Endometrium (tissue), 2 donors: Measurements from ENCODE around the gene TMEM169.

ENCODE experiments used
- FAIRE-seq: peaks from 2 replicates; lab custom pipeline; 2012; peaks lifted over from hg19 to GRCh38; lab: Jason Lieb, UNC
- donor health status: control.
- donor health status: control.

The TMEM169 gene, protein sequence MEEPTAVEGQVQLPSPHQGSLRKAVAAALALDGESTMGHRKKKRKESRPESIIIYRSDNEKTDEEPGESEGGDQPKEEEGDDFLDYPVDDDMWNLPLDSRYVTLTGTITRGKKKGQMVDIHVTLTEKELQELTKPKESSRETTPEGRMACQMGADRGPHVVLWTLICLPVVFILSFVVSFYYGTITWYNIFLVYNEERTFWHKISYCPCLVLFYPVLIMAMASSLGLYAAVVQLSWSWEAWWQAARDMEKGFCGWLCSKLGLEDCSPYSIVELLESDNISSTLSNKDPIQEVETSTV

DNA sequence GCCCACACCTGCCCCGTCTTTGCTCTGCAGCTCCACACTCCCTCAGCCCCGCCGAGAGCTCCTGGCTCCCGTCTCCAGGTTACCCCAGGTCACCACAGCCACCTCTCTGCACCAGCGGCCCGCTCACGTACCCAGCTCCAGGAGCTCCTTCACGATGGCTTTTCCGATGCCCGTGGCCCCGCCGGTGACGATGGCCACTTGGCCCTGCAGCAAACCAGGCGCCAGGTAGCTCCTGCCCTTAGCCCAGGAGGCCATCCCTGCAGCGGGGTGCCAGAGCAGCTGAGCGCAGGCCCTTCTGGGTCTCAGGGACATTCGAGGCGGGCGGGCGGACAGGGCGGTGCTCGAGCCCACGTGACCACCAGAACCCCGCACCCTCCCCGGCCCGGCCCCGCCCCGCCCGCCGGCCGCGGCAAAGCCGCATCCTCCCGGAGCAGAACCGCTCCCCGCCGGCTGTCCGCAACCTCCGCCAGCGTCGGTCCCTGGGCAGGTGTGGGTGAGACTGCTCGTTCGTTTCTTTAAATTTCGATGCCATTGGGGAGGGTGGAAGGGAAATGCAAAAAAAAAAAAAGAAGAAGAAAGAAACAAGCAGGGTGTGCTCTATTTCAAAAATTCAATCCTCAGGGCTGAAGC, at the start of gene TMEM169, which contains the start of gene PECR:
TMEM169 (plus strand) TSS at position 433 of the 630 bp plus-strand sequence. CDS start 14,045 bp downstream, outside the sequence.
PECR (minus strand) TSS at position 323 of the 630 bp plus-strand sequence; CDS start at position 255, 68 bp downstream.
- no peak for FAIRE-seq

DNA sequence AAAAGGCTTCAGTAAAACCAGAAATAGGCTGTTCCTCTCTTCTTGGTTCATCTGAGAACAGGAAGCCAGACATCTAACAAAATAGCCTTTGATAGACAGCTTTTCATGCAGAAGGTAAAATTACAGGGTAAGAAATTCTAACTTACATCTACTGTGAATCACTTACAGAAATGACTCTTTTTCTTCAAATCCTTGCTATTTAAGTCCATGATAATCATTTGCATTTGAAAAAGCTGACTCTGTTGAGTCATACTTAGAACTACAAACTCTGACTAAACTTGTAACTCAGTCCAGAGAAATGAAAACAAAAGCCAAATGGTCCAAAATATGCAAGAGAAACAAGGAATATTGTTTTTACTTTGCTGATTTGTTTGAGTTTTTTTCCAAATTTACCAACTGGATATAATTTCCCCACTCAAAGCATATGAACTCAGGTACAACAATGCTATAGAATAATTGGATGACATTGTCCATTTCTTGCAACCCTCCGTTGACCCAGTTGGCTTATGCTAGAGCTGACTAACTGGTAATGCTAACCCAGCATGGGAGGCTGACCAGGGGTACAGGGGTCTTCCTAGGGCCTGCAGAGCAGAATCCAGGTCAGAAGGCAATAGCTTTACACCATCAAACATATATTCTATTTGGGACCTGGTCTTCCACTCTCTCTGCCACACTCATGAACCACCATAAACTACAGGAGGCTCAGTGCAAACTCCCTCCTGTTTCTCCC, 49.6 kb upstream of the TMEM169 start:
- no peak for FAIRE-seq

DNA sequence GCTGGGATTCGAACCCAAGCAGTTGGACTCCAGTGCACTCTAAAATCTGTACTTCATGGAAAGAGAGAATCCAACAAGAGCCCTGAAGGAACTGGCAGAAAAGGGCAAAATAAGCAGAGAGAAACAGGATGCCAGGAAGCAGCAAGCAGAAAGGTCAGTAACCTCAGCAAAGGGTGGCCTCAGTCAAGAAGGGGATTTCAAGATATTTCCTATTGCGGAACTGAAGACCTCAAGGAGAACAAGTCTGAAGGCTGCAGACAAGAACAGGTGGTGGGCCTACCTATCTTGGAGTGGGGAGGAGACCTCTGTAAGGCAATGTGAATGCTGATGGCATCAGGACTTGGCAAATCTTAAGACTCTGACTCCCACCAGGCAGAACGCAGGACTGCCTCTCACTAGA, 48.3 kb upstream of the TMEM169 start:
- no peak for FAIRE-seq

DNA sequence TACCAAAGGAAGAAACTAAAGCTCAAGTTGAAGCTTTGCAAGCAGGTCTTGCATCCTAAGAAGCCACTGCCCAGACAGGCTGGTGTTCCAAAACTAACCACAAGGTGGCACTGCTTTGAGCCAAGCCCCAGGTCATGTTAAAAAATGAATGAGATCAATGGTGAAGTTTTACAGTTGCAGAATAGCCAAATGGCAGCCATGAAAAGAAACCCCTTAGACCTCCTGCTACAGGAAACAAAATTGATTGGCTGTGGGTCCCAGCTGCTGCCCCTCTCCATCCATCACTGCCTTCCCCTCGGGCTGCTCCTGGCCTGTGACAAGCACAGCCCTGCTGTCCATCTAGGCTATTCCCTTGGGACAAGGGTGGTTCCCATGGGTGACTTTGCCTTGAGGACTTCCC, 47.7 kb upstream of the TMEM169 start:
- no peak for FAIRE-seq

DNA sequence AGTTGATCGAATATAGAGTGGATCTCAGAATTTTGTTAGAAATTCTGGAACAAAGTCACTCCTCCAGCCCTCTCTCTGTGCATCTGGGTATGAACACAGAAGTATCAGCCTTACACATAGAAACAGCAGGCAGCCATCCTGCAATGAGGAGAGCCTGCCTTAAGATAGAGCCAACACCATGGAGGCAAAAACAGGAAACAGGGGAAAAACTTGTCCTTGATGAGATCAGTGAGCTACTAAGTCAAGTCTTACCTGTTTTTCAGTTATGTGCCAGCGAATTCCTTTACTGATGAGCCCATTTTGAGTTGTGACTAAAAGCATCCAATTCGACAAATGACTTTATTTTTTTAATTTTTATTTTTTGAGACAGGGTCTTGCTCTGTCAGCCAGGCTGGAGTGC, 41.8 kb upstream of the TMEM169 start:
- FAIRE-seq = no peak

DNA sequence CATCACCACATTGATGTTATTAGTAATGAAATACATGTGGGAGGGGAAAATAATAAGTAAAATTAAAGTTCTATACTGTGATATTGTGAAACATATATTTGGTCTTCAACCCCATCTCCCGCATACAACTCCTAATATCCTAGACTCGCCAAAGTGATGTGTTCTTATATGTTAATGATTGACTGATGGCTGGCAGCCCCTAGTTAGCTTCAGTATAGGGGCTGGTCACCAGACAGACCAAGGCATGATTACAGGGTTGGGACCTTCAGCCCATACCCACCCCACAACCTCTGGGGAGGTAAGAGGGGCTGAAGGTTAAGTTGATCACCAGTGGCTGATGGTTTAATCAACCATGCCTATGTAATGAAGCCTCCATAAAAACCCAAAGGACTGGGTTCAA, 40.3 kb upstream of the TMEM169 start:
- FAIRE-seq = no peak

DNA sequence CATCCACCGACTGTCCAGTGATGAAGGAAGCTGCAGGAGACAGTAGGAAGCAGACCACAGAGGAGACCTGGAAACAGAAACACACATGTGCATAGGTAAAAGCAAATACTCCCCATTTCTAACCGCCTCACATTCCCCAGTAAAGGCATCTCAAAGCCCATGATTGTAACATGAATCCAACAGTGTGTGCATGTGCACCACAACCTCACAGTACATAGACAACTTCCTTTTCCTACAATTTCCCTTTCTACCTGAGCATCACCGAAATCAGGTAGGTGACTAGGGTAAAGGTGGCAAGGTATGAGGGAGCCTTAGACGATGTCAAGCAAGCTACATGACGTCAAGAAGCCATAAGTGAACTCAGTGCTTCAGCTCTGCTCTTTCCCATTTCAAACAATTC, 37.8 kb upstream of the TMEM169 start:
- no peak for FAIRE-seq

DNA sequence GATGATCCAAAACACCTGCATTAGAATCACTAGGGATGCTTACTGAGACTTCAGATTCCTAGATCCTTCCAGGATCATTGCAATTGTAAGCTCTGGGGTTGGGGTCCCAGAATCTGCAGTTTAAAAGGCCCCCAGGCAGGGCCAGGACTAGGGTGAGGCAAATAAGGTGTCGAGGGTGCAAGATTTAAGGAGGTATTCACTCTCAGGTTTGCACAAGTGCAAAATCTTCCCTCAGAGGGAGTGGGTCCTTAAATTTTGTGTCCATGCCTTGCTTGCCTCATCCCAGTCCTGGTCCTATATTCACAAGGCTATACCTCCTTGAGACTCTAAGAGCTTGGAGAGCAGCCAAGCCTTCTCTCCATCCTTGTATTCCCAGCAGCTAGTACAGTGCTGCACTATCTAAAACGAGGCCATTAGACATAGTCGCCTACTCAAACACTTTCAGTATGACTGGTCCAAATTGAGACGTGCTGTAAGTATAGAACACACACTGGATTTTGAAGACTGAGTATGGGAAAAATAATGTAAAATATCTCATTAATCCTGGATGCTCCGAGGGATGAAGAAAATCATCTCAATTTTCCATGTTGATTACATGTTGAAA, 36.7 kb upstream of the TMEM169 start:
- no peak for FAIRE-seq

DNA sequence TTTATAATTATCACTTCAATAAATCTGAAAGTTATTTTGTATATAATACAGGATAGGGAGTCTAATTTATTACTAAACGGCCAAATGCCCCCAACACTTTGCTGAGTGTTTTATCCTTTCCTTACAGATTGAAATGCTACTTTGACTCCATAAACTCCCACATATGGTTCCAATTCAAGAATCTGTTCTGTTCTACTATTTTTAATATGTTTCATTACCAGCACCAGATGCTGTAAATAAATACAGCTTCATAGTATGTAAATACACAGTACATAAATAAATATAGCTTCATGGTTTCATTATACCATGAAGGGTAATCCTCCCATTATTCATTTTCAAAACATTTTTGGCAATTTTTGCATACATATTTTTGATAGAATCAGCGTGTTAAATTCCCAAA, 34.3 kb upstream of the TMEM169 start:
- peak; percentile 96 for FAIRE-seq

DNA sequence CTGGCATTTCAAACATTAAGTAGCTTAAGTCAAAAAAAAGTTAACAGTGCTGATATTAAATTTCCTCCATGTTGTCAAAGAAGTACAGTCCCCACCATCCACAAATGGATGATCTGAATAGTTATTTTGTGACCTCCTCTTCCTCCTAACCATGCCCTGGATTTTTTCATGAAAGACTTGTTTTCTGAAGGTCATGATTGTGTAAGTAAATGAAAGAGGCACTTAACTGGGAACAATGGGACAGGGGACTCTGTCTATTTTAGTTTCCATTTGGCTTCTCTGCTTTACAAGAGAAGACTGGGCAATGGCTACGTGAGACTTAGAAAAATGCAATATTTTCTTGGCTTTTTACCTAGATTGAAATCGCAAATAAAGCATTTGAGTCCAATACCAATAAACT, 32.3 kb upstream of the TMEM169 start:
- no peak for FAIRE-seq

DNA sequence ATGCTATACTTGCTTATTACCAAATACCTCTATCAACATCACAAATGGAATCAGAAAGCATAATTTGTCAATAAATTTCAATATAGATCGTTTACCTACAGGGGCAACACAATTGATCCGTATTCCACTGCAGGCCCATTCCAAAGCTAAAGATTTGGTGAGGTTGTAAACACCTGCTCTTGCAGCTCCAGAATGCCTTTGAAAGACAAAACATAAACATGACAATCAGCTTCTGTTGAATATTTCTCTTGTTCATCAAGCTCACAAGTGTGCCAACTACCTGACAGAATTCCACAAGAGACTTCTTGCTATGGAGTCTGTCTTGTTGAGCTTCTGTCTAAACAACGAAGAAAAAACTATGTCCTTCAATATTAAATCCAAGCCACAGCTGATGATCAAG, 30.4 kb upstream of the TMEM169 start:
- FAIRE-seq = no peak

DNA sequence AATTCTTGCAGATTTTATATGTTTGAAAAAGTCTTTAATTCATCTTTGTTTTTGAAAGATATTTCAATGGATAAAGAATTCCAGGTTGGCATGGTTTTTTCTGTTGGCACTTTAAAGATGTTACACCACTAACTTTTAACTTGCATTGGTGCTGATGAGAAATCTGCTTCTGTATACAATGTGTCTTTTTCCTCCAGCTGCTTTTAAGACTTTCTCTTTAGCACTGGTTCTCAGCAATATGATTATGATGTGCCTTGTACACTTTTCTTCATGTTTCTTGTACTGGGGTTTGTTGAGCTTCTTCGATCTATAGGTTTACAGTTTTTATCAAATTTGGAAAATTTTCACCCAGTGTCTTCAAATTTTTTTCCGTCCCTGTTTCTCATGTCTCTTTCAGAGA, 29.3 kb upstream of the TMEM169 start:
- no peak for FAIRE-seq

DNA sequence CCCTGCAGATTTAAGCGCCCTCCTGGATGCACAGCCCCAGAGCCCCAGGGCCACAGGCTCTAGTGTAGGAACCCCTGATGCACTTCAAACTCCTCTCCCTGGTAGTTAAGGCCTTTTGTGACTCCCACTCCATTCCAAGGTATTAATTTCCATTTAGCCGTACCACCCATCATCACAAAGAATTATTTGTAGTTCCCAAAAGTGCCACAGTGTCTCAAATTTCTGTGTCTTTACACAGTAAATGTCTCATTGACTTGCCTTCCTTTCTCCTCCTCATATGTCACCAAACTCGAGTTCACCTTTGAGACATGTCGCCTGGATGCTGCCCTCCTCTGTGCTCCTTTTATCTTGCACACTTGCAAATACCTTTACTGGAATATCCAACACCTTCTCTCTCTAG, 26.0 kb upstream of the TMEM169 start:
- FAIRE-seq = no peak

DNA sequence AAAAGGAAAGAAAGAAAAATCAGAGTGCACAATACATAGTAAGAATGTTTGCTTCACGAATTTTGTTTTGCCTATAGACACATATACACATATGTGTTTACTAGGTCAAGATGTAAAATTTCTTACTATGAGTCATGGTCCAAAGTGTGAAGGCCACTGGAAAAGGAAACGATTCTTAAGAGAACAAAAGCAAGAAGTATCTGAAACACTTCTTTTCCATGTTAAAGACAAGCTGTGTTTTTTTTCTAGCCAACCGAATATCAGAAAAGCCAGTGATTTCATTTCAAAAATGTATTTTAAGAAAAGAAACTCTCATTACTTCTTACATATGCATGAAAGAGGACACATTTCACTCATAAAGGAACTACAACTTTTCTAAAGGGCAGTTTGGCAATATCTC, 25.0 kb upstream of the TMEM169 start:
- no peak for FAIRE-seq

DNA sequence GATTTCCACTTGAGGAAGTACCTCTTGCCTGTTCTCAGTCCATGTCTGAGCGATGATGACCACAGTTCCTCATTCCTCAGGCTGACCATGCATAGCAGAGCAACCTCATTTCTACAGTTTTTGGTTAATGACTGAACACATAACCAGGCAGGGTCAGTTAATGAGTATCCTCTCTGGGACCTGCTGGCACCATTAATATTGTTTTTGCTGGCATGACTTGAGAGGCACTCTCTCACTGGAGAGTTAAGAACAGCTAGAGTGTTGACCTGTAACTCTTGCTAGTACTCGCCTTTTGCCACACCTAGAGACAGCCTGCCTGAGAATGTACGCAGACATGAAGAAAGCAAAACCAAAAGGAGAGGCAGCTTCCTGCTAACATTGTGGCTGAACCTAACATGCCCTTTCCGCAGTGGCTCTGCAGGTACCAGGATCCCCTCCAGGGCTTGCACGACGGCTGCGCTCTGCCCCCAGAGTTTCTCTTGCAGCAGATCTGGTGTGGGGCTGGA, 24.0 kb upstream of the TMEM169 start:
- no peak for FAIRE-seq

DNA sequence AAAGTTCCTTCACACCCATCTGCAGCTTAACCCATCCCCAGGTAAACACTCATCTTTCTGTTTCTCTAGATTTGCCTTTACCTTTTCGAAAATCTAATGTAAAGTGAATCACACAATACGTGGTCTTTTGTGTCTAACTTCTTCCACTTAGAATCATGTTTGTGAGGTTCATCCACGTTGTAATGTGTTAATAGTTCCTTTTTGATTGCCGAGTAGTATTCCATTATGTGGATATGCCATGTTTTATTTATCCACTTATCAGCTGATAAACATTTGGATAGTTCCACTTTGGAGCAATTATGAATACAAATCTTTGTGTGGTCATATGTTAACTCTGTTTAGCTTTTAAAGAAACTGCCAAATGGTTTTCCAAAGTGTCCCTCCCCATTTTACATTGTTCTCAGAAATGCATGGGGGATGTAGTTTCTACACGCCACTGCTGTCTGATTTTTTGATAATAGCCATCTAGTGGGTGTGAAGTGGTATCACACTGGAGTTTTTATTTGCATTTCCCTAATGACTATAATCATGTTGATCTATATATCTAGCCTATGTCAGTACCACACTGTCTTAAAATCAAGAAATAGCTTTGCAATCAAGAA, 22.4 kb upstream of the TMEM169 start:
- FAIRE-seq = no peak

DNA sequence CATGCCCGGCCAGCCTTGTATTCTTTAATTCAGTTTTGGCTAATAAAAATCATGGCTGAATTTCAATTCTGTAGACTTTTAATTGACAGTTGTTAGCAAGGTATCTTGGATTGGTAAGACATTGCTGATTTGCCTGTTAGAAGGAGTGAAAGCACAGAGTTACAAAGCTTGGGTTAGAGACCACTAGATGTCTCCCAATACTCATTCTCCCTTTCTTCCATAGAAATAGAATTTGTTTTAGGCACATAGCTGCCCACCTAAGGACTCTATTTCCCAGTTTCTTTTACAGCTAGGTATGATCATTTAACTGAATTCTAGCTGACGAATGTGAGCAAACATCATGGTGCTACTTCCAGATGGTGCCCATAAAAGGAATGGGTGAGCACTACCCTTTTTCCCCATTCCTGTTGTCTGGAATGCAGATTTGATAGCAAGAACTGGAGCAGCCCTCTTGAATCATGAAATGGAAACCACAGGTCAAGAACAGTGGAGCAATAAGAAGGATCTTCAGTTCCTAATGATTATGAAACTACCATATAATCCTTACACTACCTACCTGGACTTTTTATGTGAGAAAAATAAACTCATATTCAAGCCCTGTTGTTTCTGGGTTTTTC, 17.6 kb upstream of the TMEM169 start:
- FAIRE-seq = no peak

DNA sequence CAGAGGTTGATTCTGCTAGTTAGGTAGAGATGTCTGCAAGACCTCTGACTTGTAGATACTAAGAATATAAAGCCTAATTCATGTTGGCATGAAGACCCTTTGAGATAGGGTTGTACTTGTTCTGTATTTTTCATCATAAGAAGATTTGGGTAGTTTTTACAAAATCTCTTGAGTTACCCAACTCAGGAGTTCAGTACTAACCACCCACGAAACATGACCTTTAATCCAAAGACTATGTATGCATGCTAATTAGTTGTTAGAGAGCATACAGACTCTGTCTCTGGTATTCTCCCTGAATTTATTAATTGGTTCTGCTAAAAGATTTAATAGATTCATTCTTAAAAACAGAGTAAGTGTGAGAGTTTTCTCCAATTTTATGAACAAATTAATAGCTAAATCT, 17.1 kb upstream of the TMEM169 start:
- no peak for FAIRE-seq

DNA sequence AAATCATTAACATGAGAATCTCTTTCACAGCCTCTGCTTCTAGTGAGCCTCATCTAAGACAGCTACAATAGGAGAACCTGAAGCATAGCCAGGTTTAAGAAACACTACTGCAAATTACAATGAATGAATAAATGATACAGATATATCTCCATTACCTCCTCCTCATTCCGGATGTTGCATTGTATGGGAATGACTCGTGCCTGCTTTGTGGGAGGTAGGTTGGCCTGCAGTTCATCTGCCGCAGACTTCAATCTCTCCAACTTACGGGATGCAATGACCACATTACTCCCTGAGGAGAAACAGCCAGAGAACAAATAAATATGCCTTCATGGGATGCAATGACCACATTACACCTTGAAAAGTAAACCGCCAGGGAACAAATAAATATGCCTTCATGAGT, 15.5 kb upstream of the TMEM169 start:
- no peak for FAIRE-seq

DNA sequence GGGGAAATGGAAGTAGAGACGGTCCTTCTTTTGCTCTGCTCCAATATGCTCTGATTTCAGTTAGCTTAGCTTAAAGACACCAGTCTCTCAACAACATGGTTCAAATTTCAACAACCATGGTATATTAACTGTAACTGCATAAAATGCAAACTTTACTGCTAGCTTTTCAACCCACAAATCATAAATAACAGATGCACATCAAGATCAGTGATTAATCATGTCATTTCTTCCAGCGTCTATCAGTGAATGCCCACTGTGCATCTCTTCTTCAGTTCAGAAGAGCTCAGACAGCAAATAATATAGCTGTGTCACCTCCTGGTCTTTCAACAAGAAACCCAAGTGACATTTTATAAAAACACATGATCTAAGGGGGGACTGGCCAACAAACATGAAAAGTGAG, 12.7 kb upstream of the TMEM169 start:
- FAIRE-seq = no peak

DNA sequence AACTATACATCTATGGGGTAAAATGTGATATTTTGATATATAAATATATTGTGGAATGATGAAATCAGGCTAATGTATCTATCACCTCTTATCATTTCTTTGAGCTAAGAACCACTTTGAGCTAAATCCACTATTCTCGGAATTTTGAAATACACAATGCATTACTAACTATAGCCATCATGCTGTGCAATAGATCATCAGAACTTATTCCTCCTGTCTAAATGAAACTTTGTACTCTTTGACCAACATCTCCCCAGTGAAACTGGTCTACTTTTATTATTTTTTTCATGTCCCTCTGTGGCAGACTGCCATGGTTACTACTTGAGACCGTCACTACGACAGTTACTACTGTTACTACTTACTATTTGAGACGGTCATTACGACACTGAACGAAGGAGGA, 11.5 kb upstream of the TMEM169 start:
- FAIRE-seq = no peak
